ENCODE measurements around the gene SLC5A10.
A peak's percentile ranks its signal among the peaks of the same experiment; 100 is the strongest.

SLC5A10 gene

DNA sequence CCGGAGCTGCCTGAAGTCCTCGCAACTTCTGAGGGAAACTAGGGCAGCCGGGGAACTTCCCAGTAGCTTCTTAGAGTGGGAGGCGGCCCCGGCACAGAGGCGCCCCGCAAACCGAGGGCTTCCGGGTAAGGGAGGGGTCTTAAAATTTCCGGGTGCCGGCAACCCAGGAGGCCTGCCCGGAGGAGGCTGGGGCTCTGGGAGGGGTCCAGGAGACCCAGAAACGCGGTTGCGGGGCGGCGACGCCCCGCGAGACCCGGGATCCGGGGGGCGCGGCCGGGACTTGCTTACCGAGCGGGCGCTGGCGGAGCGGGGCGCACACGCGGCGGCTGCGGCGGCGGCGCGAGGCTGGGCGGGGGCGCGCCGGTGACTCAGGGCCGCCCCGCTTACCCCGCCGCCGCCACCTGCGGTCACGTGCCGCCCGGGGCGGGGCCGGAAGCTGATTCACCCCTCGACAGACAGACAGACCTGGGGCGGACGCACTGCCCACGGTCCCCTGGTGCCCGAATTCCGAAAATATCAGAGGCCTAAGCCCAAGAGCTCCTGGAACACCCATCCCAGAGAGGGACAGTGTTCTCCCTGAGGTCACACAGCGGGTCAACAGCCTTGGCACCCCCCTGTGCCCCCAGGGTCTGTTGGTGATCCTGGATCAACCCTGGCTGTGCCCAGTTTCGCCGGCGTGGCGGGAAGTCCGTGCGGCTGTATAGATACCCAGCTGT, 52.6 kb downstream of the SLC5A10 start, which contains the start of gene FAM83G:
FAM83G (minus strand) TSS at position 344 of the 716 bp plus-strand sequence. CDS start 723 bp downstream, outside the sequence.
- peak; percentile 76 for DNase-seq

DNA sequence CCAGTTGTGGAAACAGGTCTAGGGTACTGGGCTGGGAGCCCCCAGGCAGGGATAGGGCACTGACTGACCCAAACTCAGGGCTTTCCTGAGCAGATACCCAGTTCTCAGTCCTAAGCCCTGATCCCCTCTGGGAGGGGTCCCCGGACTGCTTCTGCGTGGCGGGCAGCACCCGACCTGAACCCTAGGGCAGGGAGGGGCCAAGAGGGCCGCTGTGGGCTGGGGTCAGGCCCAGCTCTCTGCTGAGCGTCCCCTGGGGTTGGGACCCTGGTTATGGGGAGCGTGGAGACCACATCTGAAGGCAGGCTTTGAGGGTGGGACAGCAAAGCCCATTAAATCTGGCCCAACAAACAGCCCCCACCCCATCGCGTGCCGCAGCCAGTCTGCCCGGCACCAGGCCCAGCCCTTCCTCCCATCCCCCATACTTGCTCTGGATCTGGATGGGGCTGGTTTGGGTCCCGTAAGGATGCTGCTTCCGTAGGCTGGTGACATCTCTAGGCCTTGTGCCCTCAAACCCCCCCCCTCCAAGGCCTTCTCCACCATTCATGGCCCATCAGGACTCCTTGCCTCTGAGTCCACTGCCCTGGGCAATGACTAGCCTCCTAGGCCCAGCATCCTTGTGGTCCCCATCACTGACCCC, 53.3 kb downstream of the SLC5A10 start:
- no peak for DNase-seq

DNA sequence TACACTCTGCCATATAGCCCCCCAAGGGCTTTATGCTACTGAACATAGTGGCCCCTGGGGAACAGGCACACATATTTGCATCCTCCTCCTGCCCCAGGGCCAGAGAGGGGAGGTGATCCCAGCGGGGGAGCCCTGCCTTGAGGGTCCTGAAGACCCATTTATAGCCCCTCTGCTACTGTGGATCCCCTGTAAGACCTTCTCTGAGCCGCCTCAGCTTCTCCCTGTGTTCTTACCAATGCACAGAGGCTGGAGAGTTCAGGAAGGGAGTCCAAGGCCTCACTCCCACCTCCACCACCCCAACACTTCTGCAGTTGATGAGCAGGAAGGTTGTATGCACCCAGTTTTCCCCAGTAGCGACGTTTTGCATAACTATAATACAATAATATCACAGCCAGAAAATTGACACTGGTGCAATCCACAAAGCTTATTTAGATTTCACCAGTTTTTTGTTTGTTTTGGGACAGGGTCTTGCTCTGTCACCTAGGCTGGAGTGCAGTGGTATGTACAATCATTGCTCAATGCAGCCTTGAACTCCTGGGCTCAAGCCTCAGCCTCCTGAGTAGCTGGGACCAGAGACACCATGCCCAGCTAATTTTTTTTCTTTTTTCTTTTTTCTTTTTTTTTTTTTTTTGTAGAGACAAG, 53.9 kb downstream of the SLC5A10 start:
- no peak for DNase-seq

DNA sequence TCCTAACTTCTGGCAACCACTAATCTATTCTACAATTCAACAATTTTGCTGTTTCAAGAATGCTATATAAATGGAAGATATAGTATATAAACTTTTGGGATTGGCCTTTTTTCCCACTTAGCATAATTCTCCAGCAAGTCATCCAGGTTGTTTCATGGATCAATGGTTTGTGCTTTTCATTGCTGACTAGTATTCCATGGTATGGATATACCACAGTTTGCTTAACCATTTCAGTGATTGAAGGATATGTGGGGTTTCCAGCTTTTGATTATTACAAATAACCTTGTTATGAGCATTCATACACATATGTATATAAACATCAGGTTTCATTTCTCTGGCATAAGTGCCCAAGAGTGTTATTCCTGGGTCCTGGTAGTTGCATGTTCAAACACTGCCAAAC, 54.7 kb downstream of the SLC5A10 start:
- DNase-seq, result no peak

DNA sequence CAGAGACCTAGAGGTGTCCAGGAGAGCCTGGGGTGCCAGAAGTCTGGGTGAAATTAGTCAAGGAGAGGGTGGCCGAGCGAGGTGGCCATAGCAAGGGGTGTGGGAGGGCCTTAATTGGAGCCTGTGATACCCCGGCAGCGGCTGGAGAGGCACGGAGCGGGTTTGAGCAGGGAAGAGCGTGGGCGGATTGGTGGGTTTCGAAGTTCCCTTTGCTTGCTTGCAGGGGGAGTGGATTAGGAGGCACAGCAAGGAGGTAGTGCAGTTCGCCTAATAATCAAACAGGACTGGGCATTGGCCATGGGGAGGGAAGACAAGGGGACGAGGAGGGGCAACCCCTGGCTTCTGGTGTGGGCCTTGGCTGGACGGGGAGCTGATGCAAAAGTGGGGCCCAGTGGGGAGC, 58.0 kb downstream of the SLC5A10 start:
- DNase-seq, result no peak

DNA sequence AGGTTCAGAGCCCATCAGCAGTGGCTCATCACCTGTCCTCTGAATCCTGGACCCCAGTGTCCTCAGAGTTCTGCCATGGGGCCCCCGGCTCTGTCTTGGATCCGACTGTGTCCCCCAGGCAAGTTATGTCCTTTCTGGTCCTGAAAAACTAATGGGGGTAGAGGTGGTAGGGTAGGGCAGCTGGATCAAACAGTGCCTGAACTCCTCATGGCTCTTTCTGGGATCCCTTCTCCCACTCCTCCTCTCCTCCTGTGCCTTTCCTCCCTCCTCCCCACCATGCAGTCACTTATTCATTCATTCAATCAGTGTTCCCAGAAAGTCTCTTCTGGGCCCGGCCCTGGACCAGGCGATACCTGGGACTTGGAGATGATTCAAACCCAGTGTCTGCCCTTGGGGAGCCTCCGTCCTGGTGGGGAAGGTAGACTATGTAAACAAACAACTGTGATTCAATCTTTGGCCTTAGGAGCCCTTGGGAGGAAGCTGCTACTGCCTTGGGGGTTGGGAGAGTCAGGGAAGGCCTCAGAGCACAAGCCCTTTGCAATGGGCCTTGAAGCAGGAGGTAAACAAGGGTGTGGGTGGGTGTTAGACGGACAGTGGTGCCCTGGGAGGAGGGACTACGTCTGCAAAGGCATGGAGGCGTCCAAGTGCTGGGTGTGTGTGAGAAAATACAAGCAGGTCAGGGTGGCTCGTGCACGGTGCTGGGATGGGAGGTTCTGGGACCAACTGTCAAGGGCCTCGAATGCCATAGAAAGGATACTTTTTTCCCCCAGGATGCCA, 59.0 kb downstream of the SLC5A10 start:
- DNase-seq, result no peak

DNA sequence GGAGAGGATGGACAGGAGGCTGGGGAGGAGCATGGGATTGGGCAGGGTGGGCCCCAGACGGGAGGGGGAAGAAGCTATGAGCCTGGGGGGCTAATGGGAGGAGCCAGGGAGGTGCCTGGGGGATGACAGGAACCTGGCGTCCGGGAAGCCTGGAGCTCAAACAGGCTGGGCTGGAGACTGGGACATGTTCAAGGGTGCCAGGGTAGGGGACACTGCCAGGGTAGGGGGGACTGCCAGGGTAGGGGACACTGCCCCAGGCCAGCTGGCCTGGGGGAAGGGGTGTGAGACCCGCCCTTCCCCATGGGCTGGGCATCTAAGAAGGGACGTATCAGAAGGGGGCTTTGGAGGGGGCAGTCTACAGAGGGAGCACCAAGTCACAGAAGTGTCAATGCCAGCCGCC, 59.6 kb downstream of the SLC5A10 start:
- no peak for DNase-seq

DNA sequence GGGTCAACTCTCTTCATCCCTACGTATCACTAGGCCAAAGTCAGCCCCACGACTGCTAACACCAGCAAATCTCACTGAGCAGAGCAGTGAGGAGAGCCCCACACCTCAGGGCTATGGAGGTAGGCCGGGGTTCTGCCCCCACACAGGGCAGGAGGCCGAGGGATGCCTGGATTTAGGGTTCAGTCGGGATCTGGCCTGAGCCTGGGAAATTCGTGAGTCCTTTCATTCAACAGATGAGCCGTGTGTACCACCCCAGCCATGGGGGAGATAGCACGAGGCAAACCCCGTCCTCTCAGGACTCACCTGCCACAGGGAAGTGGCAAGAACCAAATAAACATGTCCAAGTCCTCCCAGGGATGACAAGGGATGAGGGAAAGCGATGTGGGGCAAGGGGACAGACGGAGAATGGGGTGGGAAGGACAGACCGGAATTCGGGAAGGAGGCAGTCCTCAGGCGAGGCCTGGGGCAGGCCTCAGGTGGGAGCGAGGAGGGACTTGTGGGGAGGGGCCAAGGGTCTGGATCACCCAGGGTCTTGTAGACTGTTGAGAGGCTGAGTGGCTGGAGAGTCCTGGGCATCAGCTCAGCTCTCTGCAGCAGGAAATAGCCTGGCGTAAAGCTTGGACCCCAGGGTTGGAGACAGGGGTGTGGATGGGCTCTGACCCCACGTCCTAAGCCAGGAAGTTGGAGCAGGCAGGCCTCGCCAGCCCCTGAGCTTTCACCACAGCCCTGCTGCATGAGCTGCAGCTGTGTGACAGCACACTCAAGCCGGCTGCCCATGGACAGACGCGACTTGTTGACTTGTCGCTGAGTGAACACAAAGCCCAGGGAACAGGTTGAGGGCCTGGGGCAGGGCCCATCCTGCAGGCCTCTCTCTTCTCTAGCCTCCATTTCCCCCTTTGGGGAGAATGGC, 60.5 kb downstream of the SLC5A10 start:
- no peak for DNase-seq

DNA sequence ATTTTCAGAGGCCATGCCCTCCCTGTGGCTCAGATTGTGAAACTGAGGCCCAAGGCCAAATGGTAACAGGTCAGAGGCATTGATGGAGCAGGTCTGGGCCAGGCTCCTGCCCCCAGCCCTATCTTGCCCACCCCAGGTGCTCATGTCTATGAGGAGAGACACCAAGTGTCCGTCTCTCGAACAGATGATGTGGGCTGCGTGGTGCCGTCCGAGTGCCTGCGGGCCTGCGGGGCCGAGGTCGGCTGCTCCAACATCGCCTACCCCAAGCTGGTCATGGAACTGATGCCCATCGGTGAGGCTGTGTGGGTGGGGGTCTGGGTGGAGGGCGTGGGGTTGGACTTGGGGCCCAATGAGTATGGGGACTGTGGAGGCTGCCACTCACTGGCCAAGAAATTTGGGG, 61.3 kb downstream of the SLC5A10 start:
- no peak for DNase-seq

DNA sequence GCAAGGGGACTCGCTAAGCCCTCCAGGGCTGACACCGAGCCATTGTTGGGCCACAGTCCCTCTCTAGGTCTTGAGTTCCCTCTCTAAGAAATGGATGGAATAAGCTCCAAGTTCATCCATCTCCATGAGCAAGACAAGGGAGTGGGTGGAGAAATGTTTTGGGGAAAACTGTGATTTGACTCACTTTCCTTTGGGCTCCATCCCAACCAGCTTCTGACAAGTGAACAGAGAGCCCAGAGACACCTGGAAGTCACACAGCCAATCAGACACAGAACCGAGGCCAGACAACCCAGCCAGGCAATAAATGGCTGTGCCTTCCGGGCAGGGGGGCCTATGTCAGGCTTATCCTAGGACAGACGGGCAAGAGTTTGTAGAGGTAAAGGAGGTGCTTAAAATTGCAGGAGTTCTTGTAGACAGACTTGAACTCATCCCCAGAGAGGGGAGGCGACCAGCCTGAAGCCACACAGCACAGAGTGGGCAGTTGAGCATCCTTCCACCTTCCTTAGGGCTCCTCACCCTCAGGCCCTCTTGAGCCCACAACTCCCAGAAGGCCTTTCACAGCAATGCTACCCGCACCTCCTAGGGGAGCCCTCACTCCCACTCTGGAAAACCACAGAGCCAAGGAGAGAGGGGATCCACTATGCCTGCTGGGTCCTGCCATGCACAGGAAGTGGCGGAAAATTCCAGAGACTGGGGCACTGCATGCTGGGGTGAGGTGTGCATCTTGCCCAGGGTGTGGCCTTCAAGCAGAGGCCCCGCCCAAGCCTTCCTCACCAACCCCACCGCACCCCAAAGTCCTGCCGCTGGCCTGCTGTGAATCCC, 62.1 kb downstream of the SLC5A10 start:
- no peak for DNase-seq

DNA sequence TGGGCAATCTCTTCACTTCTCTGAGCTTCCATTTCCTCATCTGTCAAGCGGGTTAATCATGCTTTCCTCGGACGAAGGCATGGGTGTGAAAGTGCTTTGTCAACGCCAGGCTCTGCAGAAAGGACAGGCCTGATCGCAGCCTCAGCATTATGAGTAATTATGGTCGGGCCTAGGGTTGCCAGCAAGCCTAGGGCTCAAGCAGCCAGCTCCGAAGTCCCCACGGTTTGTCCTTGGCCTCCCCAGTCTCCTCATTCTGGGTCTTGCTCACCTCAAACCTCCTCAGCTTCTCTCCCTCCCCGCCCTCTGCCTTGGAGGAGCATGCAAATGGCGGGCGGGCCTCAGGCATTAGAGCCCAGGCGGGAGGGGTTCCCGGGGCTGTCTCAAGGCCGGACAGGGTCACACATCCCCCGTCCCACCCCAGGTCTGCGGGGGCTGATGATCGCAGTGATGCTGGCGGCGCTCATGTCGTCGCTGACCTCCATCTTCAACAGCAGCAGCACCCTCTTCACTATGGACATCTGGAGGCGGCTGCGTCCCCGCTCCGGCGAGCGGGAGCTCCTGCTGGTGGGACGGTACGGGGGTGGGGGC, 62.8 kb downstream of the SLC5A10 start:
- no peak for DNase-seq

DNA sequence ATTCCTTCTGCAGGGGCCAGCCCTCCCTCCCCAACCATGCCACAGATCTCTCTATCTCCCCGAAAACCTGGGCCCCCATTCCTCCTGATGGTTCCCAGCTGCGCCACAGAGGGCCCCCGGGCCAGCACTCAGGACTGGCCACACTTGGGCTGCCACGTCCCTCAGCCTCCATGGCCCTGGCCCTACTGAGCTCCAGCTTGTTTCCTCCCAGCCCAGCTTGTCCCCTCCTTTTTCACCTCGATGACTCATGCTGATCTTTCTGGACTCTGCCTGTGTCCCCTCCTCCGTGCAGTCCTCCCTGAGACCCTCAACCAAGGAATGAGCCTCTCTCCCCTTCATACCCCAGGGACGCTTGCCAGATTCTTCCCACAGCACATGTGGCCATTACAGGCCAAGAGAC, 63.5 kb downstream of the SLC5A10 start:
- DNase-seq, result no peak

DNA sequence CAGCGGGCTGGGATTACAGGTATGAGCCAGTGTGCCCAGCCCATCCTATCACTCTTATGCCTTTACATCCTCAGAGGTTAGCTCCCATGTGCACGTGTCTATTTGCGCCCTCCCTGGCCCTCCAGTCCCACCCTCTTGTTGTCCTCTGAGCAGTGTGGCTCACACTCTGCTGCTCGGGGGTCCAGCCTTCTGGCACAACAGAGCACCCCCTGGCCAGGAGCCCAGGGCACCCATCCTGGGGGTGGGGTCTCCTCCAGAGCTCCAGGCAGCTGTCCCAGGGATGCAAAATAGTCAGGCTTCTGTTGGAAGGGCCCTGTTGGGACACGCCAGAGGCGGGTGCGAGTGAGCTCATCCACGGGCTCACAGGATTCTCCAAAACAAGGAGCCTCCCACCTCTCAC, 64.3 kb downstream of the SLC5A10 start:
- no peak for DNase-seq

DNA sequence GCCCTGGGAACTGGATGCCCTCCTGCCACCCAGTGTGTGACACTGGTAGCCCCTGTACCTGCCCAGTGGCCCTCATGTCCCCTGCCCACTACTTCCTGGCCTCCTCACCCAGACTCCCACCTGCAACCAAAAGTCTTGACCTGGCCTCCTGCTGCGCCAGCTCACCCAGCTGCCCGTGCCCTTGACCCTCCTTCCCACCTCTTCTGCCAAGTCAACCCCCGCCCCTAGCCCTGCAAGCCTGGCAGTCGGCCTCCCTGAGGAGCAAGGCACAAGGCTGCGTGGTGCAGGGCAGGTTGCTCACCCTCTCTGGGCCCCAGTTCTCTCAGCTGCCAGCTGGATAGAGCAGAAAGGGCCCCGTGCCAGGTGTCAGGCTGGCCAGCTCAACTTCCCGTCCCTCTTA, 64.9 kb downstream of the SLC5A10 start:
- DNase-seq, result no peak

DNA sequence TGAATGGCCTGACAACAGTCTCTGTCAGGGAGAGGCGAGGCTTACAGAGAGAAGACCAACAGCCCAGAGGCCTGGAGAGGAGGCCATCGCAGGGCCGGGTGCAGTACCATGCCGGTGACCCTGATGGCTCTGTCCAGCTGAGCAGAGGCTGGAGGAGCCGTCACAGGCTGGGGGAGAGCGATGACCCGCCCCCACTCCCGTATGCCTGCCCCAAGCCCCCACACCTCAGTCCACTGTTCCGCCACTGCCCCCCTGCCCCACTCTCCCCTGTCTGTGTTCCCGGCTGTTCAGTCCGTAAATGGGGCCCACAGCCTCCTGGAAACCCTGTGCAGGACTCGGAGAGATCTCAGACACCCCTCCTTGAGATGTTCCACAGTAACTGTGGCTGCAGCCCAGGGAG, 65.4 kb downstream of the SLC5A10 start:
- DNase-seq, result no peak

DNA sequence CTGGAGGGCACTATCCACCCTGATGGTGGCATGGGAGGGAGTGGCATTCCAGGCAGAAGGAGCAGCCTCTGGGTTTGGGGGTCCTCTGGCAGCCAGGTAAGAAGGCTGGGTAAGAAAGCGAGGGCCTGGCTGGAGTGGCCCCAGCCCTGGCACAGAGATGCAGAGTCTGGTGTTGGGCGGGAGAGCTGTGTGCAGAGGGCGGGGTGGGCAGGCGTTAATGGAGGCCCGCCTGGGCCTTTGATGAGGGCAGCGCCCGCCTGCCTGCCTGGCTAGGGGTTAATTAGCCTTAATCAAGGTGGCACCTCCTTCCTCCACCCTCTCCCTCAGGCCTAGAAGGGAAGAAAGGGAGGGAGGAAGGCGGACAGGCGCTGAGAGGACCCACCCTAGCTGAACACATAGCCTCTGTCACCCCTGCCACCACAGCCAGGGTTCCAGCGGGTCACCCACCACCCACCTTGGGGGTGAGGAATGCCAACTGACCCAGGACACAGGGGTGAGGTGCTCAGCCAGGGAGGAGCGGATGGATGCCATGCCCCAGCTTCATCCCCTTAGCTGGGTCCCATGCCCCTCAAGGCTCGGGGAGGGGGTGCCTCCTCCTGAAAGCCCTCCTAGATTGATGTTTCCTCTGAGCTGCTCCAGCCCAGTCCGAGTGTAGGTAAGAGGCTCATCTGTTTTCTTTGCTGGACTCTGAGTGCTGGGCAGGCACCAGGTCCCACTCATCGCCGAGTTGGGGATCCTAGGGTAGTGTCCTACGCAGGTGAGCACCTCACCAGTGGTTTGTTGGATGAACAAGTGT, 66.0 kb downstream of the SLC5A10 start:
- DNase-seq, result peak; percentile 17

DNA sequence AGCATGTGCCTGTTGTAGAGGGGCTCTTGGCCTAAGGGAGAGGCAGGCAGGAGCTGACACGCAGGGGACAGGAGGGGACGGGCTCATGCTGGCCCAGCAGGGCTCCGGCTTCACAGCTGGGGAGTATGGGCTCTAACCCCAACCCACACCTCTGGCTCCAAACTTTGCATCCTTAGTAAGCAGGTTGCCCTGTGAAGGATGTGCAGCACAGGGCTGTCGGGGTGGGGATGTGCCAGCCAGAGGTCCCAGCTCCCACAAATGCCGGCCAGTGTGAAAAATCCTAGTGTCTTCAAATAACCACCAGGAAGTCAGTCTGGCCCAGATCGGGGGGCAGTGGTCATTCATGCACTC, 66.6 kb downstream of the SLC5A10 start:
- no peak for DNase-seq

DNA sequence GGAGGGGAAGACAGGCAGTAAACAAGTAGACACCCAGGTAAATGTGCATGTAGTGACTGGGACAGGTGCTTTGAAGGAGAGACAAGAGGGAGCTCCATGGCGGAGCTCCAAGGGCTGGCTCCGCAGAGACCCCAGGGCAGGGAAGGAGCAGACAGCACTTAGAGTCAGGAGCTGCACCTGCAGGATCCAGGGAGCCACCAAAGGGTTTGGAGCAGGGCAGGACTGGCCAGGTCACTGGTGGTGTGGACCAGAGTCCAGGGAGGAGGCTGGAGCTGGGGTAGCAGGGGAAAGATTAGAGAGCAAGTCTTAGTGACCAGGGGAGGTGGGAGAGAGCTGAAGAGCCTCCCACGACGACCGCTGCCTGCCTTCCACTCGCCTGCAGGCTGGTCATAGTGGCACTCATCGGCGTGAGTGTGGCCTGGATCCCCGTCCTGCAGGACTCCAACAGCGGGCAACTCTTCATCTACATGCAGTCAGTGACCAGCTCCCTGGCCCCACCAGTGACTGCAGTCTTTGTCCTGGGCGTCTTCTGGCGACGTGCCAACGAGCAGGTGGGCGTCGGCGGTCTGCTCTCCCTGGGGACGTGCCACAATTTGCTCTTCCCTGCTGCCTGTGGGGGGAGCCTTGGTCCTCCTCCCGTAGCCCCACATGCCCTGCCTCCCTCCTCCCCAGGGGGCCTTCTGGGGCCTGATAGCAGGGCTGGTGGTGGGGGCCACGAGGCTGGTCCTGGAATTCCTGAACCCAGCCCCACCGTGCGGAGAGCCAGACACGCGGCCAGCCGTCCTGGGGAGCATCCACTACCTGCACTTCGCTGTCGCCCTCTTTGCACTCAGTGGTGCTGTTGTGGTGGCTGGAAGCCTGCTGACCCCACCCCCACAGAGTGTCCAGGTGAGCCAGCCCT, 67.3 kb downstream of the SLC5A10 start:
- DNase-seq, result peak; percentile 39

DNA sequence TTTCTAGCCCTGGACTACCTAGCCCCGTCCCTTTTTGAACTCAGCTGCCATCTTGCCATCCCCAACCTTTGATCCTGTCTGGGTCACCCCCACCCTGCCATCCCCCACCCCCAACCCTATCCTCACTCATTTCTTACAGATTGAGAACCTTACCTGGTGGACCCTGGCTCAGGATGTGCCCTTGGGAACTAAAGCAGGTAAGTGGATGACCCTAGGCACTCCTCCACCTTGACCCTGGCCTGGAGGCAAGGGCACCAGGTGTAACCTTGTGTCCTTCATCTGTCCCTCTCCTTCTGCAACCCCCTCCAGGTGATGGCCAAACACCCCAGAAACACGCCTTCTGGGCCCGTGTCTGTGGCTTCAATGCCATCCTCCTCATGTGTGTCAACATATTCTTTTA, 68.1 kb downstream of the SLC5A10 start:
- DNase-seq, result no peak

All from hematopoietic multipotent progenitor cell treated with erythropoietin and hydrocortisone succinate and interleukin-3 and kit ligand, for 6 days (in vitro differentiated cells).